ENCODE data around the gene TAF13.

GRCh38 chr1:109112056-109112651, 36.4 kb upstream of the TAF13 start:
- TF ChIP-seq, protein P1, sequence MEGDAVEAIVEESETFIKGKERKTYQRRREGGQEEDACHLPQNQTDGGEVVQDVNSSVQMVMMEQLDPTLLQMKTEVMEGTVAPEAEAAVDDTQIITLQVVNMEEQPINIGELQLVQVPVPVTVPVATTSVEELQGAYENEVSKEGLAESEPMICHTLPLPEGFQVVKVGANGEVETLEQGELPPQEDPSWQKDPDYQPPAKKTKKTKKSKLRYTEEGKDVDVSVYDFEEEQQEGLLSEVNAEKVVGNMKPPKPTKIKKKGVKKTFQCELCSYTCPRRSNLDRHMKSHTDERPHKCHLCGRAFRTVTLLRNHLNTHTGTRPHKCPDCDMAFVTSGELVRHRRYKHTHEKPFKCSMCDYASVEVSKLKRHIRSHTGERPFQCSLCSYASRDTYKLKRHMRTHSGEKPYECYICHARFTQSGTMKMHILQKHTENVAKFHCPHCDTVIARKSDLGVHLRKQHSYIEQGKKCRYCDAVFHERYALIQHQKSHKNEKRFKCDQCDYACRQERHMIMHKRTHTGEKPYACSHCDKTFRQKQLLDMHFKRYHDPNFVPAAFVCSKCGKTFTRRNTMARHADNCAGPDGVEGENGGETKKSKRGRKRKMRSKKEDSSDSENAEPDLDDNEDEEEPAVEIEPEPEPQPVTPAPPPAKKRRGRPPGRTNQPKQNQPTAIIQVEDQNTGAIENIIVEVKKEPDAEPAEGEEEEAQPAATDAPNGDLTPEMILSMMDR (conservative IDR thresholded peaks at IDR 0.05; ENCODE audit: low read depth, low read length): 0 out of 2 replicates have a peak, but pooled peaks have one; percentile 10
- no peak for TF ChIP-seq EZH2 (IDR thresholded peaks at IDR 0.05; ENCODE audit: borderline replicate concordance, low read depth, low read length, poor library complexity, severe bottlenecking)
